K562 (cell line): Measurements from ENCODE around the gene NEB. TPM values are rescaled to one million over a fixed set of nuclear protein-coding genes. Genes with fewer than 3 reads are reported as not detected.

Experiments
- ADNP ChIP-seq: fragments of 200-800 bp; sonication (Bioruptor generic); IDR thresholded peaks from 2 replicates; pipeline ENCODE4 v1.6.1; 2016; ENCODE audit warnings: missing genetic modification characterization, missing compliant biosample characterization
- CREM ChIP-seq: IDR thresholded peaks from 2 replicates; pipeline ENCODE4 v1.6.1; 2014; ENCODE audit warnings: antibody characterized with exemption, low read depth
- CTBP1 ChIP-seq: fragments of 450-650 bp; IDR thresholded peaks from 2 replicates; pipeline ENCODE4 v1.6.1; 2016; ENCODE audit warnings: borderline replicate concordance
- GATA2 ChIP-seq: sonication (generic); formaldehyde crosslinking; IDR thresholded peaks from 2 replicates; pipeline ENCODE4 v1.4.0; 2020; ENCODE audit warnings: mild to moderate bottlenecking, missing genetic modification reagents
- KAT7 ChIP-seq: sonication (generic); formaldehyde crosslinking; IDR thresholded peaks from 2 replicates; pipeline ENCODE4 v1.8.0; 2022; ENCODE audit warnings: missing genetic modification reagents, mild to moderate bottlenecking, borderline replicate concordance
- MEF2D ChIP-seq: conservative IDR thresholded peaks from 2 replicates; pipeline ENCODE4 v1.6.1; 2016; ENCODE audit warnings: low read depth, missing genetic modification characterization, missing compliant biosample characterization
- SMARCE1 ChIP-seq: fragments of 450-650 bp; IDR thresholded peaks from 2 replicates; pipeline ENCODE4 v1.7.1; 2016; ENCODE audit warnings: mild to moderate bottlenecking
- SOX6 ChIP-seq: fragments of 450-650 bp; IDR thresholded peaks from 2 replicates; pipeline ENCODE4 v1.6.1; 2014; ENCODE audit warnings: mild to moderate bottlenecking
- TARDBP ChIP-seq: fragments of 450-650 bp; IDR thresholded peaks from 2 replicates; pipeline ENCODE4 v1.6.1; 2016
- TFAM ChIP-seq: fragments of 250-450 bp; sonication (Bioruptor Pico); conservative IDR thresholded peaks from 2 replicates; pipeline ENCODE4 v1.5.0; 2021; ENCODE audit warnings: mild to moderate bottlenecking, moderate library complexity
- ZEB2 ChIP-seq: fragments of 450-650 bp; IDR thresholded peaks from 2 replicates; pipeline ENCODE4 v1.6.1; 2016
- ZKSCAN8 ChIP-seq: fragments of 200-800 bp; sonication (Bioruptor generic); IDR thresholded peaks from 2 replicates; pipeline ENCODE4 v1.6.1; 2016; ENCODE audit warnings: missing genetic modification characterization, missing compliant biosample characterization
- ZNF436 ChIP-seq: fragments of 250-450, 450-650 bp; sonication (Bioruptor Pico); formaldehyde crosslinking; IDR thresholded peaks from 2 replicates; pipeline ENCODE4 v1.7.0; 2020; ENCODE audit warnings: mild to moderate bottlenecking
- ZNF584 ChIP-seq: fragments of 200-800 bp; sonication (Bioruptor generic); IDR thresholded peaks from 2 replicates; pipeline ENCODE4 v1.6.1; 2016; ENCODE audit warnings: low read depth, mild to moderate bottlenecking, missing genetic modification characterization, missing compliant biosample characterization
- ZNF766 ChIP-seq: fragments of 200-800 bp; sonication (Bioruptor generic); conservative IDR thresholded peaks from 2 replicates; pipeline ENCODE4 v1.6.1; 2016; ENCODE audit warnings: missing genetic modification characterization, missing compliant biosample characterization
- ZNF79 ChIP-seq: fragments of 250-450 bp; sonication (Bioruptor Pico); IDR thresholded peaks from 2 replicates; pipeline ENCODE4 v1.4.0; 2020; ENCODE audit warnings: low read depth, mild to moderate bottlenecking, moderate library complexity
- polyA plus RNA-seq, 8 experiments: library from polyadenylated mRNA; depleted of rRNA in 4 of 8; stranded (reverse) in 5 of 8; unstranded in 3 of 8; fragments of >200 nt; fragmentation: Nextera tagmentation in 2 of 8; fragmentation: Illumina TruSeq in 1 of 8; extraction: Ambion mirVana in 2 of 8; extraction: Trizol in 1 of 8; gene quantifications; 2 replicates each; pipeline versions ENCODE4 v1.2.1 to v1.2.3, GENCODE V29; 2011 to 2014; ENCODE audit warnings: inconsistent platforms in 1 of 8, missing spikeins in 1 of 8
- total RNA-seq, 7 experiments: library from RNA; depleted of rRNA in 6 of 7; stranded (reverse); fragments of >200 nt in 6 of 7; fragmentation: Illumina TruSeq in 2 of 7; extraction: Trizol in 2 of 7; gene quantifications; 2 replicates each; pipeline versions ENCODE4 v1.2.1 to v1.2.3, GENCODE V29; 2011 to 2021; ENCODE audit warnings: low replicate concordance in 1 of 7
- TF ChIP-seq, protein P1 (sequence below): fragments of 450-650 bp; formaldehyde crosslinking; IDR thresholded peaks from 2 replicates; pipeline ENCODE4 v1.4.0; 2020; ENCODE audit warnings: mild to moderate bottlenecking, moderate library complexity
- TF ChIP-seq, protein P2 (sequence below): fragments of 450-650 bp; IDR thresholded peaks from 2 replicates; pipeline ENCODE4 v1.6.1; 2018; ENCODE audit warnings: mild to moderate bottlenecking, low read depth; ENCODE audit not compliant: partially characterized antibody
- TF ChIP-seq, protein P3 (sequence below), 2 experiments: IDR thresholded peaks; 2 replicates each; pipeline ENCODE4 v1.6.1; 2011; ENCODE audit warnings: borderline replicate concordance in 1 of 2, control low read depth in 1 of 2, low read depth in 1 of 2, low read length in 1 of 2, mild to moderate bottlenecking in 1 of 2, mixed read lengths in 1 of 2, moderate library complexity in 1 of 2; ENCODE audit not compliant: insufficient read depth in 1 of 2, insufficient read length in 1 of 2, poor library complexity in 1 of 2, severe bottlenecking in 1 of 2; ENCODE audit errors: extremely low read depth in 1 of 2
- TF ChIP-seq, protein P4 (sequence below): fragments of 250-450 bp; sonication (Bioruptor Pico); IDR thresholded peaks from 2 replicates; pipeline ENCODE4 v1.8.0; 2022; ENCODE audit warnings: moderate library complexity, mild to moderate bottlenecking, inconsistent platforms
- TF ChIP-seq, protein P5 (sequence below), 2 experiments: IDR thresholded peaks in 1 of 2; conservative IDR thresholded peaks in 1 of 2; 2 replicates each; pipeline ENCODE4 v1.6.1; 2016; ENCODE audit warnings: low read depth in 2 of 2, mild to moderate bottlenecking in 1 of 2, missing compliant biosample characterization in 1 of 2, missing genetic modification characterization in 1 of 2, moderate library complexity in 1 of 2

The NEB gene
- total and polyA plus RNA-seq, 9 of the 15 experiments (the other 6 are each of a cell fraction or from before 2014, with no cell fraction given): 1.7 to 3.8 (median 2.9) TPM

DNA sequence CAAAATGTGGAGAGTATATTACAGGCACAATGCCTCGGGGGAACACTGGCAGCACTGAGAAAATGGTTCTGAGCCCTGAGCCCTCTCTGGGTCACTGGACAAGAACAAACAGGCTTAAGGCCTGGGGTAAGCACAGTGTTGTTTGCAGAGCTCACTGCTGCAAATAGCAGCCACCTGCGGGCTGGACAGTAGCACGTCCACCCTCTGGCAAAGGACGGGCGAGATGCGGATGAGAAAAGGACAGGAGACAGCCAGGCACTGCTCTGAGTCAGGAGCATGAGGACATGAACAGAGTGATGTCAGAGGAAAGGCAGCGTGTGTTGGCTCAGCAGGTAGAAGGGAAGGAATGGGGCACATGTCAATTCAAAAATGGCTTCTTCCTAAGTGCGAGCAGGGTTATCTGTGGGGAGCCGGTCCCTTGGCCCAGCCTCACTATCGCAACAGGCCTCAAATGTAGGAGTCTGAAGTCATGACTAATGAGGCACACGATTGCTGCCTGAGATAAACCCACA is 25.9 kb upstream of the NEB start (continued):
- TF ChIP-seq, protein P1, sequence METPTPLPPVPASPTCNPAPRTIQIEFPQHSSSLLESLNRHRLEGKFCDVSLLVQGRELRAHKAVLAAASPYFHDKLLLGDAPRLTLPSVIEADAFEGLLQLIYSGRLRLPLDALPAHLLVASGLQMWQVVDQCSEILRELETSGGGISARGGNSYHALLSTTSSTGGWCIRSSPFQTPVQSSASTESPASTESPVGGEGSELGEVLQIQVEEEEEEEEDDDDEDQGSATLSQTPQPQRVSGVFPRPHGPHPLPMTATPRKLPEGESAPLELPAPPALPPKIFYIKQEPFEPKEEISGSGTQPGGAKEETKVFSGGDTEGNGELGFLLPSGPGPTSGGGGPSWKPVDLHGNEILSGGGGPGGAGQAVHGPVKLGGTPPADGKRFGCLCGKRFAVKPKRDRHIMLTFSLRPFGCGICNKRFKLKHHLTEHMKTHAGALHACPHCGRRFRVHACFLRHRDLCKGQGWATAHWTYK: peak; percentile 85
- TF ChIP-seq SOX6: peak; percentile 71
- TF ChIP-seq, protein P2, sequence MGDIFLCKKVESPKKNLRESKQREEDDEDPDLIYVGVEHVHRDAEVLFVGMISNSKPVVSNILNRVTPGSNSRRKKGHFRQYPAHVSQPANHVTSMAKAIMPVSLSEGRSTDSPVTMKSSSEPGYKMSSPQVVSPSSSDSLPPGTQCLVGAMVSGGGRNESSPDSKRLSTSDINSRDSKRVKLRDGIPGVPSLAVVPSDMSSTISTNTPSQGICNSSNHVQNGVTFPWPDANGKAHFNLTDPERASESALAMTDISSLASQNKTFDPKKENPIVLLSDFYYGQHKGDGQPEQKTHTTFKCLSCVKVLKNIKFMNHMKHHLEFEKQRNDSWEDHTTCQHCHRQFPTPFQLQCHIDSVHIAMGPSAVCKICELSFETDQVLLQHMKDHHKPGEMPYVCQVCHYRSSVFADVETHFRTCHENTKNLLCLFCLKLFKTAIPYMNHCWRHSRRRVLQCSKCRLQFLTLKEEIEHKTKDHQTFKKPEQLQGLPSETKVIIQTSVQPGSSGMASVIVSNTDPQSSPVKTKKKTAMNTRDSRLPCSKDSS: no peak
- TF ChIP-seq ZNF584 (CRISPR knock-in tag): peak; percentile 79
- peak; percentile 81 for TF ChIP-seq SMARCE1
- TF ChIP-seq ADNP: no peak
- TF ChIP-seq TFAM (CRISPR knock-in tag): no peak
- TF ChIP-seq CTBP1: peak; percentile 85
- TF ChIP-seq GATA2 (CRISPR knock-in tag): peak; percentile 45
- peak; percentile 79 for TF ChIP-seq CREM
- TF ChIP-seq MEF2D (tag): peak; percentile 84
- TF ChIP-seq, protein P3, sequence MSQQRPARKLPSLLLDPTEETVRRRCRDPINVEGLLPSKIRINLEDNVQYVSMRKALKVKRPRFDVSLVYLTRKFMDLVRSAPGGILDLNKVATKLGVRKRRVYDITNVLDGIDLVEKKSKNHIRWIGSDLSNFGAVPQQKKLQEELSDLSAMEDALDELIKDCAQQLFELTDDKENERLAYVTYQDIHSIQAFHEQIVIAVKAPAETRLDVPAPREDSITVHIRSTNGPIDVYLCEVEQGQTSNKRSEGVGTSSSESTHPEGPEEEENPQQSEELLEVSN (IDR thresholded peaks at IDR 0.05; ENCODE audit: borderline replicate concordance in 1 of 2, extremely low read depth in 1 of 2, insufficient read depth in 1 of 2, insufficient read length in 1 of 2, low read depth in 1 of 2, low read length in 1 of 2, poor library complexity in 1 of 2, severe bottlenecking in 1 of 2): peak; percentile 36 to 67
- 0 out of 2 replicates have a peak, but pooled peaks have one; percentile 55 for TF ChIP-seq ZKSCAN8 (CRISPR knock-in tag)
- peak; percentile 58; the same call in 1 of the 2 replicates for TF ChIP-seq ZEB2
- 0 out of 2 replicates have a peak, but pooled peaks have one; percentile 32 for TF ChIP-seq KAT7
- peak; percentile 73; the same call in 1 of the 2 replicates for TF ChIP-seq ZNF766
- TF ChIP-seq ZNF436 (CRISPR knock-in tag): no peak
- TF ChIP-seq, protein P4, sequence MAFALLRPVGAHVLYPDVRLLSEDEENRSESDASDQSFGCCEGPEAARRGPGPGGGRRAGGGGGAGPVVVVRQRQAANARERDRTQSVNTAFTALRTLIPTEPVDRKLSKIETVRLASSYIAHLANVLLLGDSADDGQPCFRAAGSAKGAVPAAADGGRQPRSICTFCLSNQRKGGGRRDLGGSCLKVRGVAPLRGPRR (CRISPR knock-in tag): peak; percentile 83
- TF ChIP-seq, protein P5, sequence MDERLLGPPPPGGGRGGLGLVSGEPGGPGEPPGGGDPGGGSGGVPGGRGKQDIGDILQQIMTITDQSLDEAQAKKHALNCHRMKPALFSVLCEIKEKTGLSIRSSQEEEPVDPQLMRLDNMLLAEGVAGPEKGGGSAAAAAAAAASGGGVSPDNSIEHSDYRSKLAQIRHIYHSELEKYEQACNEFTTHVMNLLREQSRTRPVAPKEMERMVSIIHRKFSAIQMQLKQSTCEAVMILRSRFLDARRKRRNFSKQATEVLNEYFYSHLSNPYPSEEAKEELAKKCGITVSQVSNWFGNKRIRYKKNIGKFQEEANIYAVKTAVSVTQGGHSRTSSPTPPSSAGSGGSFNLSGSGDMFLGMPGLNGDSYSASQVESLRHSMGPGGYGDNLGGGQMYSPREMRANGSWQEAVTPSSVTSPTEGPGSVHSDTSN (CRISPR knock-in tag; IDR thresholded peaks at IDR 0.05; ENCODE audit: low read depth): no peak
- TF ChIP-seq, protein P5 (tag; conservative IDR thresholded peaks at IDR 0.05; ENCODE audit: low read depth): peak; percentile 55
- TF ChIP-seq ZNF79 (CRISPR knock-in tag): peak; percentile 52; the same call in 1 of the 2 replicates
- 0 out of 2 replicates have a peak, but pooled peaks have one; percentile 21 for TF ChIP-seq TARDBP
